Esophagus muscularis mucosa (tissue), 4 donors: ENCODE results near the gene OR2A5. TPM values are rescaled to one million over a fixed set of nuclear protein-coding genes. Genes with fewer than 3 reads are reported as not detected.

Source experiments
- DNase-seq: peaks from one replicate; pipeline ENCODE4 v3.0.0-alpha.2; 2017; ENCODE audit errors: extremely low spot score
- H3K27ac ChIP-seq, 4 donors: fragments of 200-600 bp; sonication (generic); replicated peaks in 1 of 4; 1 replicate in 3 of 4; 2 replicates in 1 of 4; pipeline ENCODE4 v1.5.1; 2016 to 2019; ENCODE audit warnings: mild to moderate bottlenecking in 1 of 4
- H3K27me3 ChIP-seq, 4 donors: fragments of 200-600 bp; sonication (generic); one replicate each; pipeline versions ENCODE4 v1.5.1 to v1.6.0; 2016 to 2019
- H3K36me3 ChIP-seq, 4 donors: fragments of 200-600 bp; sonication (generic); one replicate each; pipeline ENCODE4 v1.5.1; 2016 to 2019
- H3K4me1 ChIP-seq, 4 donors: fragments of 200-600 bp; sonication (generic); one replicate each; pipeline ENCODE4 v1.5.1; 2016 to 2019
- H3K4me3 ChIP-seq, 4 donors: fragments of 200-600 bp; sonication (generic); 1 replicate in 2 of 4; 2 replicates in 2 of 4; pipeline ENCODE4 v1.5.1; 2016 to 2019; ENCODE audit warnings: mild to moderate bottlenecking in 4 of 4, moderate library complexity in 1 of 4
- H3K9me3 ChIP-seq, 4 donors: fragments of 200-600 bp; sonication (generic); 1 replicate in 3 of 4; 2 replicates in 1 of 4; pipeline ENCODE4 v1.5.1; 2016 to 2019
- CTCF ChIP-seq, 3 experiments: fragments of 200-600 bp in 2 of 3; fragments of 450-650 bp in 1 of 3; sonication (generic) in 2 of 3; IDR thresholded peaks; one replicate each; pipeline ENCODE4 v1.5.1; 2017 to 2019; ENCODE audit warnings: antibody characterized with exemption in 3 of 3, mild to moderate bottlenecking in 2 of 3, moderate library complexity in 1 of 3
- EP300 ChIP-seq: sonication (generic); formaldehyde crosslinking; IDR thresholded peaks from one replicate; pipeline ENCODE4 v1.6.1; 2017; ENCODE audit warnings: antibody characterized with exemption
- POLR2A ChIP-seq: fragments of 450-650 bp; IDR thresholded peaks from one replicate; pipeline ENCODE4 v1.6.1; 2017; ENCODE audit warnings: antibody characterized with exemption, moderate library complexity, mild to moderate bottlenecking, low read depth
- POLR2AphosphoS5 ChIP-seq, 2 donors: sonication (generic); formaldehyde crosslinking; IDR thresholded peaks; one replicate each; pipeline ENCODE4 v1.6.1; 2017; ENCODE audit warnings: antibody characterized with exemption in 2 of 2
- WGBS: methylation state at CpG from one replicate; pipeline ENCODE4 v1.1.5; 2018; 5-methylcytosine and 5-hydroxymethylcytosine counted together
- intact Hi-C: fragments of 100-400 bp; cut with DNase I; formaldehyde crosslinking; loops from one replicate; pipeline ENCODE4 v1.15.1; 2023
- total RNA-seq, 4 donors: library from RNA; depleted of rRNA; stranded (reverse); fragments of >200 nt; gene quantifications; one replicate each; pipeline versions ENCODE4 v1.1.0 to v1.2.1, GENCODE V29; 2016

OR2A5 gene
- not detected for total RNA-seq

- 67% methylated on average over 1 of the region's 1 CpG for WGBS
- H3K9me3 ChIP-seq: no peaks in the 10 kb centered on the region
- no peaks in the 10 kb centered on the region for H3K4me1 ChIP-seq
- no peak within 1 kb of the TSS for H3K4me3 ChIP-seq
- DNase-seq: no peak
- TF ChIP-seq CTCF (IDR thresholded peaks at IDR 0.05) (no peak), EP300 (no peak), POLR2AphosphoS5 (IDR thresholded peaks at IDR 0.05) (no peak), POLR2A (no peak)
- intact Hi-C loops: no loop called here
- no peaks in the 10 kb centered on the region for H3K36me3 ChIP-seq
- no peak within 1 kb of the TSS for H3K27ac ChIP-seq
- H3K27me3 ChIP-seq: peaks cover 0 to 3% (median 0%) of the 10 kb centered on the region in 4 donors
Observed at GRCh38 chr7:144048648-144049047, at the start of gene OR2A5. OR2A5 (plus strand) TSS chr7:144048948; CDS start chr7:144050402, 1,454 bp downstream.

- no peak for DNase-seq
- intact Hi-C loops: no loop called here
- TF ChIP-seq EP300 (no peak), POLR2AphosphoS5 (IDR thresholded peaks at IDR 0.05) (no peak), POLR2A (no peak), CTCF (IDR thresholded peaks at IDR 0.05) (no peak)
- H3K27ac ChIP-seq: no peak within 1 kb of the TSS
- no peaks in the 10 kb centered on the region for H3K9me3 ChIP-seq
- H3K4me1 ChIP-seq: peaks cover 0 to 4% (median 0%) of the 10 kb centered on the region in 4 donors
- no peaks in the 10 kb centered on the region for H3K36me3 ChIP-seq
- WGBS: 79% methylated on average over 4 of the region's 4 CpGs
- no peak within 1 kb of the TSS for H3K4me3 ChIP-seq
- no peaks in the 10 kb centered on the region for H3K27me3 ChIP-seq
Observed at GRCh38 chr7:144000020-144000419, 48.7 kb upstream of the OR2A5 start, which contains the start of gene OR6B1. OR6B1 (plus strand) TSS chr7:144000320; CDS start chr7:144003997, 3,677 bp downstream.

- no peaks in the 10 kb centered on the region for H3K36me3 ChIP-seq
- H3K4me1 ChIP-seq: peaks cover 0 to 4% (median 0%) of the 10 kb centered on the region in 4 donors
- TF ChIP-seq CTCF (IDR thresholded peaks at IDR 0.05) (no peak), POLR2AphosphoS5 (IDR thresholded peaks at IDR 0.05) (no peak), EP300 (no peak), POLR2A (no peak)
- H3K27me3 ChIP-seq: no peaks in the 10 kb centered on the region
- 73% methylated on average over 3 of the region's 3 CpGs for WGBS
- H3K27ac ChIP-seq: no peak overlapping the region
- DNase-seq: no peak
- intact Hi-C loops: no loop called here
- no peak overlapping the region for H3K4me3 ChIP-seq
- H3K9me3 ChIP-seq: no peaks in the 10 kb centered on the region
Observed at GRCh38 chr7:144001543-144001942, 47.2 kb upstream of the OR2A5 start.

- TF ChIP-seq POLR2A: no peak
- TF ChIP-seq EP300: no peak
- no peak for TF ChIP-seq POLR2AphosphoS5 (IDR thresholded peaks at IDR 0.05)
- TF ChIP-seq CTCF (IDR thresholded peaks at IDR 0.05): no peak
- Histone ChIP-seq H3K9me3 (no peaks in the 10 kb centered on the region), H3K4me3 (no peak overlapping the region), H3K4me1 (no peaks in the 10 kb centered on the region), H3K27me3 (no peaks in the 10 kb centered on the region), H3K36me3 (no peaks in the 10 kb centered on the region), H3K27ac (no peak overlapping the region)
- intact Hi-C loops: no loop called here
- 79% methylated on average over 5 of the region's 5 CpGs for WGBS
- DNase-seq: peak; percentile 29
Observed at GRCh38 chr7:144004703-144005102, 44.0 kb upstream of the OR2A5 start.
